ENCODE data around the gene CEP89.
"Not testable (repeated sequence)": the region's sequence is repeated elsewhere in the genome, so short reads cannot be mapped to it uniquely, and the experiment has no call there.

The CEP89 gene

DNA sequence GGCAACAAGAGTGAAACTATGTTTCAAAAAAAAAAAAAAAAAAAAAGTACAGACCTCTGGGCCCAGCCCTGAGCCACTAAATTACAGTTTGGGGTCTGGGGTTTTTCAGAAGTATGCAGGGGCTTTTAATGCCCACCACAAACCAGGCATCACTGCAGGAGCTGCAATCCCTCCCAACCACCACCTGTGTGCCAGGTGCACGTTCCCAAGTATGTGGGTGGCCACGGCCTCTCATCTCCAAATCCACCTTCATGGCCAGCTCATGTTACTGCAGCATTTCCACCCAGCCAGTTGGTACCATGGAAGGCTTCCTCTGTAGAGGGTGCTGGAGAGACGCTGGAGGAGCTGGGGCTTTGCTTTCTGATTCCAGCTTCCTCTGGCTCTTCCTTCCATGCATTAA, 26.5 kb downstream of the CEP89 start:
- DNase-seq, result no peak

DNA sequence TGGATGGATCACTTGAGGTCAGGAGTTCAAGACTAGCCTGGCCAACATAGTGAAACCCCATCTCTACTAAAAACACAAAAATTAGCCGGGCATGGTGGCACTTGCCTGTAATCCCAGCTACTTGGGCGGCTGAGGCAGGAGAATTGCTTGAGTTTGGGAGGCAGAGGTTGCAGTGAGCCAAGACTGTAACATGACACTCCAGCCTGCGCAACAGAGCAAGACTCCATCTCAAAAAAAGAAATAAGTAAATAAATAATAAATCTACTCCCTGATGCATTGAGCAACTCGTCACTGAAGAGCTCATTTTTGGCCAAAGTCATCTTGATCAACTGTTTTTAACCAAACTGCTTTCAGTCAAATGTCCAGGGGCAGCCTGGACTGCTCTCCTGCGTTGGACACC, 30.5 kb downstream of the CEP89 start:
- not testable (repeated sequence) for DNase-seq

DNA sequence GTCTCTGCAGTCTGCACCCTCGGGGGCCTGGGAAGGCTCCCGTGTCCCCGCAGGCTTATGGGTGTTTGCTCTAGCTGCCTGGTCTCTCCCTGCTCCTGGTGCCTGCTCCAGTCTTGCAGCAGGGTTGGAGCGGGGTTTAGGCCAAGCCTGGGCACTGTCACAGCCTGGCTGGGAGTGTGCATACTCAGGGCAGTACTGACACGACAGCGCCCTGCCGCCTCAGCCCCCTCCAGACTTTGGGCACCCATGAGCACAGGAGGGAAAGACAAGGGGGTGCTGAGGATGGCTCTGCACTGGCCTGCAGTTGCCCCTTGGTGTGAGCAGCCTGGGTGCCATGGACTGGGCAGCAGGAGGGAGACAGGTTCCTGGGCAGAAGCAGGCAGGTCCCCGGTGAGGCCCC, 35.7 kb downstream of the CEP89 start:
- DNase-seq, result no peak

DNA sequence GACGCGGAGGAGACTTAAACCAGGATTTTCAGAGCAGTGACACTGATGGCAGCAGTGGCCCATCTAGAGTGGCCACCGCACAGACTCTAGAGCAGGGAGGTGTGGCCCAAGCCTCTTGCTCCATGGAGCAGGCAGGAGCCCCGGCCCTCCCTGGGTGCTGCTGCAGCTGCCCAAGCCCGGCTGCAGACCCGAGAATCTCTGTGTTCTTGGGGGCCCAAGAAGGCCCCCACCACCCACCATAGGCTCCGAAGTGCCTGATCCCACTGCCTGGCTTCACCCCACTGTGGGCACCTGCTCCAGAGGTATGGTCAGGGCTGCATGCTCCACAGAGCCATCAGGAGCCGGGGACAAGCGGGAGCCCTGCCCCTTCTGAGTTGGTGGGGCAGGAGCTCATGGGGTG, 36.1 kb downstream of the CEP89 start:
- DNase-seq, result no peak

DNA sequence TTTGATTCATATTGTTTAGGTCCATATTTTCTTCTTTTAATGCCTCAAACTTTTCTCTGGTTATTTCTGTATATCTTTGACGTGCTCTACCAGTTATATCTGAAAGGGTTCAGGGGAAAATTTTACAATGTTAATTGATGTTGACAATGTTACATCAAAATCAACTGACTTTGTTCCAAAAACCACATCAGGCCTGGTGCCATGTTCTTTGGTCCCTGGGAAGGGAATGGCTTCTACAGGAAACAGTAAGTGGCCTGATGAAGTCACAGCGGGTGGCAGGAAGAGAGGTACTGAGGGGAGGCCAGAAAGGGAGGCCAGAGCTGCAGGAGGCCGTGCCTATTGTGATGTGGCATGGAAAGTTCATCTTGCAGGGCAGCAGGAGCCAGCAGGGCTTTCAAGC, 38.2 kb downstream of the CEP89 start:
- no peak for DNase-seq

DNA sequence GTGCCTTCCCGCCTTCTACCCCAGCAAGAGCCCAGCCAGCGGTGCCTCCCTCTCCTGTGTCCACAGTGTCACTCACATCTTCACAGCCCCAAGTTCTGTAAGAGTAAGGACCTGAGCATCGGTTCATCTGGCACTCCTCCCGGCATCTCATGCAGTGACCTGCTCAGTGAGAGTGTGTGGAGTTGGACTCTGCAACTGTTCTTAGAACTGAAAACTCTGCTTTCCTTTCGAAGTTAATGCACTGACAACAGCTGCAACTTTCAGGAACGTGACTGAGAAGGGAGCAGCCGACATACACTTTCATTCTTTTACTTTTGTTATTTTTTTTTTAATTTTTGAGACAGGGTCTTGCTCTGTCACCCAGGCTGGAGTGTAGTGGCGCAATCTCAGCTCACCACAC, 41.2 kb downstream of the CEP89 start:
- no peak for DNase-seq

DNA sequence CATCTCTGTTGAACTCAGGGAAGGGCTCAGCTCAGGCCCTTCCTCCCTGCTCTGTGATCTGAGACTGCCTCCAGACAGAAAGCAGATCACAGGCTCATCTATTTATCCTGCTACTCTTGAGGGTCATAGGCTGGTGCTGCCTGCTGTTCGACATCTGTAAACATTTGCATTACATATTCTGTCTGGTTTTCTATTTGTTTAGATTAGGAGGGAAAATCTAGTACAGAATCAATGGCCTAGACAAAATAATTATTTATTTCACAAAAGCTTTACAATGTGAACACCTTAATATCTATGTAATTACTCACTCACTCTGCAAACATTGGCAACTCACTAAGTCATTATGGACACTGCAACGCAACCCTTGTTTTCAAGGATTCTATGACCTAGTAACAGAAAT, 43.0 kb downstream of the CEP89 start:
- DNase-seq, result no peak

DNA sequence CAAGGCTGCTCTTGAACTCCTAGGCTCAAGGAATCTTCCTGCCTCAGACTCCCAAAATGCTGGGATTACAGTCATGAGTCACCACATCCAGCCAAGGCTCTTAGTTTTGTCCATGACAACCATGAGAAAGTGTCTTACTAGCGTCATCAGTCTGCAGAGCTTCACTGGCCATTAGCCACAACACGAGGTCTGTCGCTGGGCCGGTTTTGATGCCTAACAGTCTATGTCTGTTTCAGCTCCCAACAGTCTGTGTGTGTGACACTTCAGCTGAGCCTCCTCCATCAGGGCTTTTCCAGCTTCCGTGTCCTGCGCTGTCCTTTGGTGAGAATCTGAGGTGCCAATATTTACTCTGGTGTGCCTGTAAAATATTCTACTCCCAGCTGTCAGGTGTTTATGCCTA, 47.6 kb downstream of the CEP89 start:
- no peak for DNase-seq

DNA sequence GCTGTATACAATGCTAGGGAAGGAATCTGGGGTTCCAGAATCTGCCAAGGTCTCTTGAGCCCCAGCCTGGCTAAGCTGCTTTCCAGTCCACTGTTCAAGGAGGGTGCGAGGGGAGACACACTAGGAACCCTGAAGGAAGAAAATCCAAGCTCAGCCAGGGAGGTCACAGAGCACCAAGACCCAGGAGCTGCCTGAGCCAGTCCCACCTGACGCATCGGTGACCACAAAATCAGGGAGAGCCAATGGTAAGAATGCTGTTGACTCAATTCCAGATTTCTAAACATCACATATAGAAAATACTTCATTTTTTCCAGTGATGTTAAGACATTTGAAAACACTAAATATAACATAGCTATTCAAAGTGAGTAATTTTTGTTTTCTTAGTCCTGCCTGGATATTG, 50.1 kb downstream of the CEP89 start:
- no peak for DNase-seq

DNA sequence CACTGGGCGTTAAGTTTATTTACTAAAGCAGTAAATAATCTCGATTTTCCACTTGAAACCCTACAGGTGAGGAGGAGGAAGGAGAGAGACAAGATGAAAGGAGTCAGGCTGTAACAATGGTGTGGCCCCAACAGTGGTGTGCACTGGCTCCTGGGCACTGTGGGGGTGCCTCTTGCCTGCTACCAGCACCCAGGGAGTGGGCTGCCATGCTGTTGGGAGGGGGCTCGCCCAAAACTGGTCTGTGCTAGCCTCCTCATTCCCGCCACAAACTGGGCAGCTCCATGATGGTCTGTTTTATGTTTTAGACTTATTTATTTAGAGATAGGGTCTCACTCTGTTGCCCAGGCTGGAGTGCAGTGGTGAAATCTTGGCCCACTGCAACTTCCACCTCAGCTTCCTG, 52.4 kb downstream of the CEP89 start:
- DNase-seq, result no peak

DNA sequence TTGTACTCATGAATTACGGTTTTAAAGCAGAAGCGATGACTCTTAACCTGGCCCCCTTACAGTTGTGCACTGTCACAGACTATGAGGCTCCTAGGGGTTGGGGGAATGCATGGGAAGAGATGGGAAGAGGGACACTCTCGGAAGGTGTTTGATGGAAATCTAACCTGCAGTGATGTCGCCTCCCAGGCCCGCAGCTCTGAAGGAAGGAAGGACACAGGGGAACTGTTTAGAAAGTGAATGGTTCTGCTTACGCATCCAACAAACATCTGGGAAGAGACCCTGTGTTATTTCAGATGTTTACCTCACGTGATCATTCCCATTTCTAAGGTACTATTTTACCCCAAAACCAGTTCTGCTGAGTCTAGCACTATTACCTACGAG, 54.2 kb downstream of the CEP89 start:
- no peak for DNase-seq

DNA sequence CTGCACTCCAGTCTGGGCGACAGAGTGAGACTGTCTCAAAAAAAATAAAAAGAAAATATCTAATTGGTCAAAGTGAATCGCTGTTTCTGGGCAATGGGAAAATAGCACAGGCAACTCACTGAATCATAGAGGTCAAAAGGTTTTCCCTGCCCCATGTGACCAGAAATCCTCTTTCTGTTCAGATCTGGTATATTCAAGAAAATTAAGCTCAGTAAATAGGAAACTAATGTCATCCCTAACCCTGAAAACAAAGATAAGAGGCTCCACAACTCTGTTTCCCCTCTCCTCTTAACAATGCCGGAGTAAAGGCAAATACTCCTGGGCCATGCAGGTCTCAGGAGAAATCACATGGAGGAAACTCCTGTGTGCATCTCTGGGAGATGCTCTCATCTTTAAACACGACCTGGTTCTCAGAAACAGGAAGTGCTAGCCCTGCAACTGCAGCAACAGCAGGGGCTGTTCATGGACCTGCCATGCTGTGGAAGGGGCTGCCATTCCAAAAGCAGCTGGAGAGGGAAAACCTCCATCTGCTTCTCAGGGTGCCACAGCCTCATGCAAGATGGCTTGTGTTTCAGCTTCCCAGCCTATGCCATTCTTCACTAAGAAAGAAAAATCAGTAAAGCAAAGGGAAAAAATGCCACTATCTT, 54.7 kb downstream of the CEP89 start:
- DNase-seq, result no peak

DNA sequence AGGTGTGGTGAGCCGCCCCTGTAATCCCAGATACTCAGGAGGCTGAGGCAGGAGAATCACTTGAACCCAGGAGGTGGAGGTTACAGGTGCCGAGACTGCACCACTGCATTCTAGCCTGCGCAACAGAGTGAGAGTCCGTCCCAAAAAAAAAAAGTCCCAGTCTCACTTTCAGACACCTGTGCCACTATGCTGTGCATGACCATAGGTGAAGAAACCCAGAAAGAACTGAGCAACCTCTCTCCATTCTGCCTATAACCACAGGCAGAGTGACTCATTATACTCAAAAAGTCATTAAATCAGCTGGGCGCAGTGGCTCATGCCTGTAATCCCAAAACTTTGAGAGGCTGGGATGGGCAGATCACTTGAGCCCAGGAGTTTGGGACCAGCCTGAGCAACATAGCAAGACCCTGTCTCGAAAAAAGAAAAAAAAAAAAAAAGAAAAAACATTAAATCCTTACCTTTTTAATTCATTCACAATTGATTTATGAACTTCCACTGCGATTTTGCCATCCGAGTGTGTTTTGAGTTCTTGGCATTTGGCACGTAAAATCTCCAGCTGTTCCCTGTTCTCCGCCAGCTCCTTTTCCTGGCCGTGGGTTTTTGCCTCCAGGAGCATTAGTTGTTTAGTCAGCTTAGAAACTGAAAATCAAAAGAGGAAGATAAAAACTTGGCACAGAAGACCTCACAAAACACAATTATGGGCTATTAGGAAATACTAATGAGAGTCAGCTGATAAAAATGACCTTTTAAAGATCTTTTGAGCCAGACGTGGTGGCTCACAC, 56.7 kb downstream of the CEP89 start:
- no peak for DNase-seq

DNA sequence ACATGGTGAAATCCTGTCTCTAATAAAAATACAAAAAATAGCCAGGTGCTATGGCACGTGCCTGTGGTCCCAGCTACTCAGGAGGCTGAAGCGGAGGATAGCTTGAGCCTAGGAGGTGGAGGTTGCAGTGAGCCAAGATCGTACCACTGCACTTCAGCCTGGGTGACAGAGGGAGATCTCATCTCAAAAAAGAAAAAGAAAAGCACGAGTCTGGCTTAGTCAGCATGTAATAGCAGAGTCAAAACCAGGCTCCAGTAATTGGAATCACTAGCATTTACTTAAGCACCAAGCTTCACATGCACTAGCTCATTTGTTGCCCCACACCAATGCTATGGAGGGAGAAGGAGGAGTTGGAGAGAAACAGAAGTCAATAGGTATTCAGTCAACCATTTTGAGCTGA, 60.3 kb downstream of the CEP89 start:
- DNase-seq, result no peak

DNA sequence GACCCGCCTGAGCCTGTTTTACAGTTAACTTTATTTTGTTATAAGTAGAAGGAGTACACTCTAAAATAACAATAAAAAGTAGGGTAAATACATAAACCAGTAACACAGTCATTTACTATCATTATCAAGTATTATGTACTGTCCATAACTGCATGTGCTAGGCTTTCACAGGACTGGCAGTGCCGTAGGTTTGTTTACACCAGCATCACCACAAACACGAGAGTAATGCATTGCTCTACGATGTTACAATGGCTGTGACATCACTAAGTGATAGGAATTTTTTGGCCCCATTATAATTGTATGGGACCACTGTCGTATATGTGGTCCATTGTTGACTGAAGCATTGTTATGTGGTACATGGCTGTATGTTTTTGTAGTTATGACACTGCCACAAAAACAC, 60.9 kb downstream of the CEP89 start:
- DNase-seq, result no peak

DNA sequence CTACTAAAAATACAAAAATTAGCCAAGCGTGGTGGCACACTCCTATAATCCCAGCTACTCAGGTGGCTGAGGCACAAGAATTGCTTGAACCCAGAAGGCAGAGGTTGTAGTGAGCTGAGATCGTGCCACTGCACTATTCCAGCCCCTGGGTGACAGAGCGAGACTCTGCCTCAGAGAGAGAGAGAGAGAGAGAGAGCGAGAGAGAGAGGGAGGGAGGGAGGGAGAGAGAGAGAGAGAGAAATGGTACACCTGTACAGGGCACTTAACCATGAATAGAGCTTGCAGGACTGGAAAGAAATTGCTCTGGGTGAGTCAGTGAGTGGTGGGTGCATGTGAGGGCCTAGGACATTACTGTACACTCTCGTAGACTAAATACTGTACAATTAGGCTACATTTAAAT, 61.7 kb downstream of the CEP89 start:
- no peak for DNase-seq

DNA sequence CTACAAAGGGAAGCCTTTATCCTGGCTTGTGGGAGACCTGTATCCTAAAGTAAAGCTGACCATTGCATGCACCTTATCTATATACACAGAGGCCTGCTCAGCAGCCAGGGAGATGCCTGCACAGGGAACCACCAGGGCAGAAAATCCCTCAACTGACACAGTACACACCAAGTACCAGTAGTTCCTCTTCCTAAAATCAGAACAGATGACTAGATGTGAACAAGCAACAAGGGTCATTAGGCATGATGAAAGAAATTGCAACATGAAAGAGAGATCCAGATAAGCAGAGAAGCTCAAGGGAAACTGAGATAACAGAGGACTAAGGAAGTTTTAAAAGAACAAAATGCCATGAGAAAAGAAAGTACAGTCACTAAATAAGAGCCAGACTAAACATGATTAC, 62.5 kb downstream of the CEP89 start:
- no peak for DNase-seq

DNA sequence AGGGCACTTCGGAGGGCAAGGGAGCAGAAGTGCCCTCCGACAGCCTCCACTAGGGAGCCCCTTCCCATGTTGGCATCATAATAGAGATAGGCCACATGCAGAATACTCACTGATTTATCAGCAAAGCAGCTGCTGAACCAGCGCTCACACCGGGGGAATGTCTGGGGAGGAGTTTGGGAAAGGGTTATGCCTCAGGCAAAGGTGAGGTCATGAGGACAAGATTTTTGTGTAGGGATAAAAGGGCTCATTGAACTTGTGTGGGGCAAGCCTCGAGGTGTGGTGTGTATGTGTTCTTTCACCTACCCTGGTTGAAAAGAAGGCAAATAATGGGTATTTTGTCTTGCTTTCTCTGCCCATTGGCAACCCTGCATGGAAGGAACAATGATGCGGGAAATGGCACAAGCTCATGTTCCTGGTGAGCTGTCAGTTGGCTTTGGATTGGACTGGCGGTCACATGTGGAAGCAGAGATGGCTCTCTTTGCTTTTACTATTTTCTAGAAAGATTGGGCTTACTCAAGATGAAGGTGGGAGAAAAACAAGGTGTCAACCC, 63.0 kb downstream of the CEP89 start:
- DNase-seq, result no peak

DNA sequence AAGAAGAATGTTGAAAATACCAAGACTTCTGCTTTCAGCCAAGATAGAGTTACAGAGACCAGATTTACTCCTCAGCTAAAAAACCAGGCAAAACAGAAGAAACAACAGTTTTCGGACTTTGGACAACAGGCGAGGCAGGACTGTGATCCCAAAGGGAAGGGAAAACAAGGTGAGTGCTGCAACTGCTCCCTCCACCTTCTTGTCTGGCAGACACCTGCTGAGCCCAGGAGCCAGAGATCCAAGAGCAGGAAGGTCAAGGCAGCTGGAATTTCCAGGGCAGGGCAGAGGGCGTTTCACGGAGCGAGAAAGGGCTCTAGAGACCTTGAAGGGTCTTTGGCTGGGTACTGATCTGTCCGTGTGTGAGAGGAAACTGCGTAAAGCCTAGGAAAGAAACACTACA, 69.3 kb downstream of the CEP89 start:
- no peak for DNase-seq

DNA sequence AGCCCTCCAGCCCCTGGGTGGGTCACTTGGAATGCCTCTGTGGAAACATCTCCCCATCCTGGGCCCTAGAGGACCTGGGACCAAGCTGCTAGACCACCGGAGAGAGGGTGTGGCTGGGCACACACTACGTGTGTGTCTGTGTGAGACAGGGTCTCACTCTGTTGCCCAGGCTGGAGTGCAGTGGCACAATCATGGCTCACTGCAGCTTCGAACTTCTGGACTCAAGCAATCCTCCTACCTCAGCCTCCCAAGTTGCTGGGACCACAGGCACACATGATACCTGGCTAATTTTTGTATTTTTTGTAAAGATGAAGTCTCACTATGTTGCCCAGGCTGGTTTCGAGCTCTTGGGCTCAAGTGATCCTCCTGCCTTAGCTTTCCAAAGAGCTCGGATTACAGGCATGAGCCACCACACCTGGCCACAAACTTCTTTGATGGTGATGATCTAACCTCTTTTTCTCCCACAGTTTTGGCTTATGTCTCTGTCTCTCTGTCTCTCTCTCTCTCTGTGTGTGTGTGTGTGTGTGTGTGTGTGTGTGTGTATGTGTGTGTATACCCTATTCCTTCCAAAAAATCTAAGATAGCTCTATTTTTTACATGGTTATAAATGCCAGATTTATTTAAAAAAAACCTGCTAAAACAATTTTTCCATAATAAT, 70.1 kb downstream of the CEP89 start:
- no peak for DNase-seq

DNA sequence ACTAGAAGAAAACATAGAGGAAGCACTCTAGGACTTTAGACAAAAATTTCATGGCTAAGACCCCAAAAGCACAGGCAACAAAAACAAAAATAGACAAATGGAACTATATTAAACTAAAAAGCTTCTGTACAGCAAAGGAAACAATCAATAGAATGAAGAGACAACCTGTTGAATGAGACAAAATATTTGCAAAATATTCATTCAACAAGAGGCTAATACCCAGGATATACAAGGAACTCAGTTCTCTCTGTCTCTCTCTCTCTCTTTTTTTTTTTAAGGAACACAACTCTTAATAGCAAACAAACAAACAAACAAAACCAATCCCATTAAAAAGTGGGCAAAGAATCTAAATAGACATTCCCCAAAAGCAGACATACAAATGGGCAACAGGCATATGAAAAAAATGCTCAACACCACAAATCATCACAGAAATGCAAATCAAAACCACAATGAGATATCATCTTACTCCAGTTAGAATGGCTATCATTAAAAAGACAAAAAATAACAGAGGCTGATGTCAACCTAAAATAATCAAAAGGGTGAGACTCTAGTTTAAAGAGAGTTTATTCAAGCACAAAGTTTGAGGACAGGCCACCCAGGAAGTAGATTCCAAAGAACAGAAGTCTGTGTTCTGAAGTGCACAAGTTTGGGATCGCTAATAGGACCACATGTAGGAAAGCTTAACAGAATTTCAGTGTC, 75.1 kb downstream of the CEP89 start:
- DNase-seq, result no peak

DNA sequence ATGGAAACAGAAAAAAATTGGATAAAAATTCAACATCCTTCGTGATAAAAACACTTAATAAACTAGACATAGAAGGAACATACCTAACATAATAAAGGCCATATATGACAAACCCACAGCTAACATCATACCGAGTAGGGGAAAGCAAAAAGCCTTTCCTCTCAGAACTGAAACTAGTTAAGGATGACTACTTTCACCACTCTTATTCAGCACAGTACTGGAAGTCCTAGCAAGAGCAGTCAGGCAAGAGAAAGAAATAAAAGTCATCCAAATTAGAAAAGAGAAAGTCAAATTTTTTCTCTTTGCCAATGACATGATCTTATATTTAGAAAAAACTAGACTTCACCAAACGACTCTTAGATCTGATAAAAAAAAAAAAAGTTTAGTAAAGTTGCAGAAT, 76.4 kb downstream of the CEP89 start:
- DNase-seq, result no peak

DNA sequence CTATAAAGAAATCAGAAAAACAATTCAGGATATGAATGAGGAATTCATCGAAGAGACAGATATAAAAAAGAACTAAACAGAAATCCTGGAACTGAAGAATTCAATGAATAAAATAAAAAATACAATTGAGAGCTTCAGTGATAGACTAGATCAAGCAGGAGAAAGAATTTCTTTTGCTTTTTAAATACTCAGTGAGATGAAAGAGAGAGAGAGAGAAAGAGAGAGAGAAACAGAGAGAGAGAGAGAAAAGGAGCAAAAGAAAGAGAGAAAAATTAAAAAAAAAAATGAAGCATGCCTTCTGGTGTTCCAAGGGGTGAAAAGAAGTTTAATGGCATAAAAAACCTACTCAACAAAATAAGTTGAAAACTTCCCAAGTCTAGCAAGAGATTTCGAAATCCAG, 80.1 kb downstream of the CEP89 start:
- no peak for DNase-seq

DNA sequence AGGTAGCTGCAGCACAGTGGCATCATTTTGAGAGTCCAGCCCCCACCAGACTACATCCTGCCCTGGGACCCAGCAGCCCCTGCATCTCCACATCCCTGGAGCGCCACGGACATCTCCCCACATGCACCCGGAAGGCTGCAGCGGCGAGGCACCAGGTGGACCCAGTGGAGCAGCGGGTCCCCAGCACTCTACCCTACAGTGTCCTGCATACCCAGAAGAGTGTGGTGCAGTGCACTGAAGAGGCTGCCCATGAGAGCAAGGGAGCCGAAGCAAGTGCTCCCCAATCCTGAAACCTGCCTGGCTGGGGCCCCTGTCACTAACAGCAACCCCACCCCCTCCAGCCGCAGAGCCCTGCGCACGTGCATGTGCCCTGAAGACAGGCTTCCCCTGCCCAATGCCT, 80.9 kb downstream of the CEP89 start:
- DNase-seq, result no peak
